Stimulated activated memory B cell treated with anti-CD40 and anti-IgM and Interleukin-4, amounts not matched to agents 10 μg/mL and 1 μg/mL and 100 μg/mL, for 72 hours (primary cell): ENCODE measurements around the gene OR8J1.
"Not testable (repeated sequence)": the region's sequence is repeated elsewhere in the genome, so short reads cannot be mapped to it uniquely, and the experiment has no call there.

Source experiments
- ATAC-seq: fragments of 150-1000 bp; cut with Tn5 transposase; 2 replicates; pipeline ENCODE4 v1.10.0; 2021
- H3K27ac Mint-ChIP-seq: one replicate; pipeline ENCODE4 v1.8.0; 2022; ENCODE audit warnings: mild to moderate bottlenecking, mixed read lengths
- H3K27me3 Mint-ChIP-seq: one replicate; pipeline ENCODE4 v1.8.0; 2022; ENCODE audit warnings: mixed read lengths
- H3K36me3 Mint-ChIP-seq: one replicate; pipeline ENCODE4 v1.8.0; 2022; ENCODE audit warnings: mixed read lengths
- H3K4me1 Mint-ChIP-seq: one replicate; pipeline ENCODE4 v1.8.0; 2022; ENCODE audit warnings: mixed read lengths
- H3K4me3 Mint-ChIP-seq: one replicate; pipeline ENCODE4 v1.8.0; 2022; ENCODE audit warnings: mild to moderate bottlenecking, moderate library complexity, mixed read lengths
- H3K9me3 Mint-ChIP-seq: one replicate; pipeline ENCODE4 v1.8.0; 2022; ENCODE audit warnings: mixed read lengths

The OR8J1 gene, protein sequence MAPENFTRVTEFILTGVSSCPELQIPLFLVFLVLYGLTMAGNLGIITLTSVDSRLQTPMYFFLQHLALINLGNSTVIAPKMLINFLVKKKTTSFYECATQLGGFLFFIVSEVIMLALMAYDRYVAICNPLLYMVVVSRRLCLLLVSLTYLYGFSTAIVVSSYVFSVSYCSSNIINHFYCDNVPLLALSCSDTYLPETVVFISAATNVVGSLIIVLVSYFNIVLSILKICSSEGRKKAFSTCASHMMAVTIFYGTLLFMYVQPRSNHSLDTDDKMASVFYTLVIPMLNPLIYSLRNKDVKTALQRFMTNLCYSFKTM

DNA sequence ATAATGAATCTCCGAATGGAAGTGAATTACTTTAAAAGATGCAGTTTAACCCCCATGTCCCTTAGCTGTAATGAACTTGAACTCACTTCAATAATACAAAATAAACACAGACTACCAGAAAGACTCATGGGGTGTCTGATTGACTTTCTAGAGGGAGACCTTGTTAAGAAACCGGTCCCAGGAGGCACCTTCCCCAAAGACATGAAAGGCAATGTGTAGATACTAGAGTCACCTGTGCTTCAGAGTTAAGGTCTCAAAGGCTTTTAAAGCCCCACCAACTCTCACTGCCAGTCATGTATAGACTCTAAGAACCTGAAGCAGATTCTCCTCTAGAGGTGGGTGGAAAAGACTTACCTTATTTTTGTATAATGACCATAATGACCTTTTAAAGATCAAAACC lies at the start of gene OR8J1:
TSS of gene OR8J1 (plus strand) at position 301 of the 400 bp plus-strand sequence. CDS start 5,956 bp downstream, outside the sequence.
- Mint-ChIP-seq H3K27ac (no peak within 1 kb of the TSS), H3K36me3 (no peaks in the 10 kb centered on the region), H3K4me1 (no peaks in the 10 kb centered on the region), H3K9me3 (peaks cover 3% of the 10 kb centered on the region), H3K4me3 (no peak within 1 kb of the TSS), H3K27me3 (no peaks in the 10 kb centered on the region)
- ATAC-seq: no peak

GRCh38 chr11:56307836-56308235 lies 46.3 kb upstream of the OR8J1 start:
- Mint-ChIP-seq H3K27me3 (no peaks in the 10 kb centered on the region), H3K27ac (no peak overlapping the region), H3K36me3 (no peaks in the 10 kb centered on the region), H3K4me1 (no peaks in the 10 kb centered on the region), H3K4me3 (no peak overlapping the region), H3K9me3 (peaks cover 9% of the 10 kb centered on the region)
- ATAC-seq: no peak

DNA sequence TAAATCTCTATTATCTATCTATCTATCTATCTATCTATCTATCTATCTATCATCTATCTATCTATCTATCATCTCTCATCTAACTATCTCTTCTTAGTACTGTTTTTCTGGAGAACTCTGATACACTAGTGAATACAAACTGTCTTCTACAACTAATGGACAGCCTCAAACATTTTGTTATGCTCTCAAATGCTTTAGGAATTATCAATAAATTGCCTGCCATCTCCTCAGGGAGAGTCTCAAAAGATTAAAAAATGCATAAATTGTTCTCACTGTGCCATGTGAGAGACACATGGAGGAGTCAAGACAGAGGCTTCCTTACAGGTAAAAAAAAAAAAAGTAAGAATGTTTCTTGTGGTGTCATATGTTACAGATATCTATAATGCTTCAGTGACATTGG lies 39.2 kb upstream of the OR8J1 start, which contains the start of gene OR8K3:
TSS of gene OR8K3 (plus strand) at position 301 of the 400 bp plus-strand sequence. CDS start 3,163 bp downstream, outside the sequence.
- no peak for ATAC-seq
- H3K27ac Mint-ChIP-seq: no peak within 1 kb of the TSS
- no peak within 1 kb of the TSS for H3K4me3 Mint-ChIP-seq
- no peaks in the 10 kb centered on the region for H3K36me3 Mint-ChIP-seq
- H3K27me3 Mint-ChIP-seq: no peaks in the 10 kb centered on the region
- H3K4me1 Mint-ChIP-seq: no peaks in the 10 kb centered on the region
- peaks cover 13% of the 10 kb centered on the region for H3K9me3 Mint-ChIP-seq

DNA sequence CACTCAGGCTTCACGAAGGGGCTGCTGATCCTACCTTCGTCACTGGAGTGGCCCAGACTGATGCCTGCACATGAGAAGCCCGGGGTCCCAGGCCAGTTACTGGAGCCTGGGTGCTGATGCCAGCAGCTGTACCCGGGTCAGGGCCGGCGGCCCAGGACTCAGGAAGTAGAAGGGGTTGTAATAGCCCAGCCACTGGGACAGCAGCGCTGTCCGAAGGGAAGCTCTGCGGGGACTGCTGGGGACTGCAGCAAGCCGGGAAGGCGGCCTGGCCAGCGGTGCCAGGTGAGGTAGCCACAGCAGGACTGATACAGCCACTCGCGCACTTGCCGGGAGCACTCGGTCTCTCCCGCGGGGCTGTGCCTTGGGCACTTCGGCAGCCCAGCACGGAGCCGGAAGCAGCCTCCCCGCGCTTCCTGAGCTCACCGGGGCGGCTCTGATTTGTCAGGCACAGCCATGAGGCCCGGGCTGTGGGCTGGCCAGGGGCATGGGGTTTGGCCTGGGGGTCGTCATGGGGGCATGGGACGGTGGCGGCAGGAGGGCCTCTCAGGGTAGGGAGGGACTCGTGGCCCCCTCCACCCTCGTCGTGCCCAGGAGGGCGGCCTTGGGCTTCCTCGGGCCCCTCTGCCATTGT lies 22.1 kb upstream of the OR8J1 start:
- Mint-ChIP-seq H3K4me3 (no peak overlapping the region), H3K27me3 (no peaks in the 10 kb centered on the region), H3K27ac (no peak overlapping the region), H3K4me1 (no peaks in the 10 kb centered on the region), H3K36me3 (no peaks in the 10 kb centered on the region), H3K9me3 (peaks cover 3% of the 10 kb centered on the region)
- ATAC-seq: peak; percentile 43

GRCh38 chr11:56333156-56333555 lies 20.9 kb upstream of the OR8J1 start:
- no peaks in the 10 kb centered on the region for H3K4me1 Mint-ChIP-seq
- ATAC-seq: no peak
- no peaks in the 10 kb centered on the region for H3K36me3 Mint-ChIP-seq
- no peaks in the 10 kb centered on the region for H3K27me3 Mint-ChIP-seq
- no peaks in the 10 kb centered on the region for H3K9me3 Mint-ChIP-seq
- no peak overlapping the region for H3K27ac Mint-ChIP-seq
- no peak overlapping the region for H3K4me3 Mint-ChIP-seq

DNA sequence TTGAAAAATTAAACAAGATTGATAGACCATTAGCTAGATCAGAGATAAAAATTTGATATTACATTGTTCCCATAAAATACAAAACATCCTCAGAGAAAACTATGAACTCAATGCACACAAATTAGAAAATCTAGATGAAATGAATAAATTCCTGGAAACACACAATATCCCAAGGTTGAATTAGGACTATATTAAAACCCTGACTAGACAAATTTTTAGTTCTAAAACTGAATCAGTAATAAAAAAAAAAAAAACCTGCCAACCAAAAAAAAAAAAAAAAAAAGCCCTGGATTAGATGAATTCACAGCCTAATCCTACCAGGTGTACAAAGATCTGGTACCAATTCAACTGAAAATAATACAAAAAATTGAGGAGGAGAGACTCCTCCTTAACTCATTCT lies 13.8 kb upstream of the OR8J1 start:
- Mint-ChIP-seq H3K36me3 (no peaks in the 10 kb centered on the region), H3K27me3 (no peaks in the 10 kb centered on the region), H3K27ac (no peak overlapping the region), H3K9me3 (peaks cover 6% of the 10 kb centered on the region), H3K4me3 (no peak overlapping the region), H3K4me1 (no peaks in the 10 kb centered on the region)
- no peak for ATAC-seq

- Mint-ChIP-seq H3K27ac (no peak within 1 kb of the TSS), H3K36me3 (no peaks in the 10 kb centered on the region), H3K4me3 (no peak within 1 kb of the TSS)
Measured at GRCh38 chr11:56345739-56346138, 8.4 kb upstream of the OR8J1 start, which contains the start of gene OR8K1. OR8K1 (plus strand) TSS chr11:56346039; CDS start chr11:56346039, 0 bp downstream.

GRCh38 chr11:56375324-56375723 lies 21.2 kb downstream of the OR8J1 start, which contains the start of gene OR8U1:
OR8U1 (plus strand) TSS chr11:56375624; CDS start chr11:56375624, 0 bp downstream.
- no peak within 1 kb of the TSS for H3K27ac Mint-ChIP-seq
- H3K36me3 Mint-ChIP-seq: no peaks in the 10 kb centered on the region
- H3K27me3 Mint-ChIP-seq: no peaks in the 10 kb centered on the region
- peaks cover 8% of the 10 kb centered on the region for H3K9me3 Mint-ChIP-seq
- ATAC-seq: no peak
- H3K4me3 Mint-ChIP-seq: no peak within 1 kb of the TSS
- H3K4me1 Mint-ChIP-seq: no peaks in the 10 kb centered on the region

More at GRCh38 chr11:56345739-56346138, 8.4 kb upstream of the OR8J1 start, which contains the start of gene OR8K1:
- ATAC-seq: no peak
- no peaks in the 10 kb centered on the region for H3K27me3 Mint-ChIP-seq
- no peaks in the 10 kb centered on the region for H3K4me1 Mint-ChIP-seq
- H3K9me3 Mint-ChIP-seq: peaks cover 6% of the 10 kb centered on the region

DNA sequence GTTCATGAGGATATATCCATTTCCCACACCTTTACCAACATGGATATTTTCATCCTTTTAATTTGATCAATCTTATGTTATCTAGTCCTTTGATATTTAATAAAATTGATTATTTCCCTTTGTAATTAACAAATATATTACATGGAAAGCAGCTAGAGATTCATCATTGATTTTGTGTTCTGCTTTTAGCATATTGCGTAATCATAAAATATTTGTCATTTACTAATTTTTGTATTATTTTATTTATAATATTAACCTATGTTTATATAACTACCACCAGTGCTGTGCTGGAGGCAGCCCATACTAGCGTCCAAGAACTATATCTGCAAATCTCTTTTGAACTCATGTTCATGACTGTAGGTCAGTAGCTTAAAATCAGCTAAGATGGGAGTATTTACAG lies 26.0 kb downstream of the OR8J1 start:
- Mint-ChIP-seq H3K27ac (no peak overlapping the region), H3K27me3 (no peaks in the 10 kb centered on the region), H3K9me3 (peaks cover 6% of the 10 kb centered on the region), H3K4me3 (no peak overlapping the region), H3K36me3 (no peaks in the 10 kb centered on the region), H3K4me1 (no peaks in the 10 kb centered on the region)
- ATAC-seq: no peak

DNA sequence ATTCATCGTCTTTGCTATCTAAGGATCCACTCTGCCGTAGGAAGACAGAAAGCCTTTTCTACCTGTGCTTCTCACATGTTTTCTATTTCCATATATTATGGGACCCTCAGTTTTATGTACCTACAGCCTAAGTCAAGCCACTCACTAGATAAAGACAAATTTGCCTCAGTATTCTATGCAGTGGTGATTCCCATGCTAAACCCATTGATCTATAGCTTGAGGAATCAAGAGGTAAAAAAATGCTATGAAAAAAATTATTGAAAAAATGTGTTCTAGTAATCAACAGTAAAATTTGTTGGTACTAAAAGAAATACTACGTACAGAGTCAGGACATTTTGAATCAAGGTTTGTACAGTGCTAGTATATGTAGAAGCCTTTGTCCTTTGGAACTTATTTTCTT lies 40.3 kb downstream of the OR8J1 start:
- ATAC-seq: no peak
- Mint-ChIP-seq H3K9me3 (peaks cover 2% of the 10 kb centered on the region), H3K4me1 (no peaks in the 10 kb centered on the region), H3K36me3 (no peaks in the 10 kb centered on the region), H3K4me3 (no peak overlapping the region), H3K27me3 (no peaks in the 10 kb centered on the region), H3K27ac (no peak overlapping the region)

DNA sequence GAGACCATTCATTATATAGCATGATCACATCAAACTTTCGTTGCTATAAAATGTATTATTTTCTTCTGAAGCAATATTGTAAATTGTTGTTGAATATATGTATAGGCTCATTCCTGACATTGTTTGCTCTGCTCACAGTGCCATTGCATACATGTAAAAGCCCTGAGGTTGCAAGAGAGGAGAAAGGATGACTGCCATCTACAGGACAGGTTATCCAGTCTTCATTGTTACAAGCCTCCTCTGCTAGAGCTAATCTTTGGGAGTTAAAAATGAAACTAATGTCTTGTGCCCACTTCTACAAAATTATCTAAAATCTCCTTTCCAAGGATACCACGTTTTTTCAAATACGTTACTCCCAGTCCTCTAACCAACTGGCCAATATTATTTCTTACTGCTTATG lies 42.0 kb downstream of the OR8J1 start:
- no peak for ATAC-seq
- Mint-ChIP-seq H3K27me3 (no peaks in the 10 kb centered on the region), H3K4me1 (no peaks in the 10 kb centered on the region), H3K27ac (no peak overlapping the region), H3K9me3 (peaks cover 2% of the 10 kb centered on the region), H3K36me3 (no peaks in the 10 kb centered on the region), H3K4me3 (no peak overlapping the region)

DNA sequence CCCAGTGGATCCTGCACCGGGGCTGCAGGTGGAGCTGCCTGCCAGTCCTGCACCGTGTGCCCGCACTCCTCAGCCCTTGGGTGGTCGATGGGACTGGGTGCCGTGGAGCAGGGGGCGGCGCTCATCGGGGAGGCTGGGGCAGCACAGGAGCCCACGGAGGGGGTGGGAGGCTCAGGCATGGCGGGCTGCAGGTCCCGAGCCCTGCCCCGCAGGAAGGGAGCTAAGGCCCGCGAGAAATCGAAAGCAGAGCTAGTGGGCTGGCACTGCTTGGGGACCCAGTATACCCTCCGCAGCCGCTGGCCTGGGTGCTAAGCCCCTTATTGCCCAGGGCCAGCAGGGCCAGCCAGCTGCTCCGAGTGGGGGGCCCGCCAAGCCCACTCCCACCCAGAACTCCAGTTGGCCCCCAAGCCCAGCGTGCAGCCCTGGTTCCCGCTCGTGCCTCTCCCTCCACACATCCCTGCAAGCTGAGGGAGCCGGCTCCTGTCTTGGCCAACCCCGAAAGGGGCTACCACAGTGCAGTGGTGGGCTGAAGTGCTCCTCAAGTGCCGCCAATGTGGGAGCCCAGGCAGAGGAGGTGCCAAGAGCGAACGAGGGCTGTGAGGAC lies 47.9 kb downstream of the OR8J1 start:
- not testable (repeated sequence) for H3K27ac Mint-ChIP-seq, H3K4me1 Mint-ChIP-seq, H3K36me3 Mint-ChIP-seq, H3K27me3 Mint-ChIP-seq, ATAC-seq, H3K9me3 Mint-ChIP-seq, H3K4me3 Mint-ChIP-seq

DNA sequence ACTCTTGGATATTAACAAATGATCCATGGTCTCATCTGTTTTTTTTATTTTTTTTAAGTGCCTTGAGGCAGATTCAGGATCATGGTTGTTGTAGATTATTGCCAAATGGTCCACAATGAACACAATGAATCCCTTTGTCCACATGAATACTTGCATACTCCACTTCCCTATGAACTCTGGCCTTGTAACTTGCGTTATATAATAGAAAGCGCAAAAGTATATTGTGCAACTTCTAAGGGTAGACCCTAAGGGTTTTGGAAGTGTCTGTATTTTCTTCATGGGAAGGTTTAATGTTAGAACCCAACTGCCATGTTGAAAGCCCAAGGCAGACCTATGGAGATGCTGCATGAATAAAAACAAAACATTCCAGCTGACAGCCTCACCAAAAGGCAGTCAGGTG lies 50.3 kb downstream of the OR8J1 start:
- H3K27ac Mint-ChIP-seq: no peak overlapping the region
- no peaks in the 10 kb centered on the region for H3K27me3 Mint-ChIP-seq
- peaks cover 20% of the 10 kb centered on the region for H3K9me3 Mint-ChIP-seq
- no peak overlapping the region for H3K4me3 Mint-ChIP-seq
- no peaks in the 10 kb centered on the region for H3K4me1 Mint-ChIP-seq
- no peak for ATAC-seq
- H3K36me3 Mint-ChIP-seq: no peaks in the 10 kb centered on the region

DNA sequence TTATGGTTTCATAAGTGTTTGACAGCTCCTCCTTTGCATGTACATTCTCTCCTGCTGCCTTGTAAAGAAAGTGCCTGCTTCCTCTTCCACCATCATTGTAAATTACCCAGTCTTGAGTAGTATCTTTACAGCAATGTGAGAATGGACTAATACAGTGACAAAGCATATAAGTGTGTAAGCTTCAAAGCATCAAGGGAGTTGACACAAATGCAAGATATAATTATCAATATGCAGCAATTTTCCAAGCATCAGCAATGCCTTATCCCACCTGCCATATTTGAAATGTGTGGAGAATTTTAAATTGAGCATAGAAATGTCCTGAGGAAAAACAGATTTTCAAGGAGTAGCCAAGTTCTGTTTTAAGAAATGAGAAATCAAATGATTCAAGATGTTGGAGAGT lies 56.7 kb downstream of the OR8J1 start:
- H3K27me3 Mint-ChIP-seq: no peaks in the 10 kb centered on the region
- H3K27ac Mint-ChIP-seq: no peak overlapping the region
- H3K36me3 Mint-ChIP-seq: no peaks in the 10 kb centered on the region
- no peaks in the 10 kb centered on the region for H3K4me1 Mint-ChIP-seq
- H3K9me3 Mint-ChIP-seq: peaks cover 26% of the 10 kb centered on the region
- ATAC-seq: no peak
- H3K4me3 Mint-ChIP-seq: no peak overlapping the region
